ENCODE data around the gene GSTM5. TPM values are rescaled to one million over a fixed set of nuclear protein-coding genes. Genes with fewer than 3 reads are reported as not detected.

GSTM5 gene
- total RNA-seq, 2 donors from 2014 or later: 4.2 to 12.3 TPM

GRCh38 chr1:109726728-109727373 is 14.8 kb downstream of the GSTM5 start:
- H3K27ac ChIP-seq: no peak overlapping the region
- intact Hi-C loops (cut with DNase I): no loop called here
- no peak for TF ChIP-seq CTCF (IDR thresholded peaks at IDR 0.05)
- H3K4me1 ChIP-seq (replicated peaks): no peaks in the 10 kb centered on the region
- no peak overlapping the region for H3K4me3 ChIP-seq
- no peaks in the 10 kb centered on the region for H3K9me3 ChIP-seq
- no peaks in the 10 kb centered on the region for H3K27me3 ChIP-seq (replicated peaks; ENCODE audit: insufficient read depth)
- DNase-seq (ENCODE audit: low spot score): no peak
- WGBS: 87% methylated on average over 12 of the region's 12 CpGs
- H3K36me3 ChIP-seq: no peaks in the 10 kb centered on the region

GRCh38 chr1:109728870-109729269 is 16.8 kb downstream of the GSTM5 start:
- Histone ChIP-seq H3K4me1 (replicated peaks) (no peaks in the 10 kb centered on the region), H3K36me3 (no peaks in the 10 kb centered on the region), H3K9me3 (no peaks in the 10 kb centered on the region), H3K27me3 (replicated peaks; ENCODE audit: insufficient read depth) (no peaks in the 10 kb centered on the region), H3K4me3 (no peak overlapping the region), H3K27ac (no peak overlapping the region)
- 90% methylated on average over 7 of the region's 7 CpGs for WGBS
- TF ChIP-seq CTCF (IDR thresholded peaks at IDR 0.05) (no peak), POLR2AphosphoS5 (IDR thresholded peaks at IDR 0.05) (no peak), POLR2A (IDR thresholded peaks at IDR 0.05) (no peak)
- DNase-seq (ENCODE audit: low spot score): no peak
- intact Hi-C loops (cut with DNase I): no loop called here

GRCh38 chr1:109730666-109731065 is 18.6 kb downstream of the GSTM5 start:
- no peaks in the 10 kb centered on the region for H3K36me3 ChIP-seq
- H3K4me1 ChIP-seq (replicated peaks): no peaks in the 10 kb centered on the region
- 95% methylated on average over 6 of the region's 6 CpGs for WGBS
- H3K27ac ChIP-seq: no peak overlapping the region
- TF ChIP-seq POLR2AphosphoS5 (IDR thresholded peaks at IDR 0.05) (no peak), CTCF (IDR thresholded peaks at IDR 0.05) (no peak), POLR2A (IDR thresholded peaks at IDR 0.05) (no peak)
- no peak for DNase-seq (ENCODE audit: low spot score)
- intact Hi-C loops (cut with DNase I): no loop called here
- H3K9me3 ChIP-seq: no peaks in the 10 kb centered on the region
- no peaks in the 10 kb centered on the region for H3K27me3 ChIP-seq (replicated peaks; ENCODE audit: insufficient read depth)
- H3K4me3 ChIP-seq: no peak overlapping the region

GRCh38 chr1:109732390-109732881 is 20.4 kb downstream of the GSTM5 start:
- no peak overlapping the region for H3K27ac ChIP-seq
- no peaks in the 10 kb centered on the region for H3K27me3 ChIP-seq (replicated peaks; ENCODE audit: insufficient read depth)
- peaks cover 3% of the 10 kb centered on the region in 2 donors for H3K36me3 ChIP-seq
- intact Hi-C loops (cut with DNase I): no loop called here
- H3K4me3 ChIP-seq: no peak overlapping the region
- no peaks in the 10 kb centered on the region for H3K9me3 ChIP-seq
- 61% methylated on average over 3 of the region's 3 CpGs for WGBS
- DNase-seq (ENCODE audit: low spot score): no peak
- no peaks in the 10 kb centered on the region for H3K4me1 ChIP-seq (replicated peaks)
- TF ChIP-seq CTCF (IDR thresholded peaks at IDR 0.05) (no peak), POLR2AphosphoS5 (IDR thresholded peaks at IDR 0.05) (no peak), POLR2A (IDR thresholded peaks at IDR 0.05) (no peak)

DNA sequence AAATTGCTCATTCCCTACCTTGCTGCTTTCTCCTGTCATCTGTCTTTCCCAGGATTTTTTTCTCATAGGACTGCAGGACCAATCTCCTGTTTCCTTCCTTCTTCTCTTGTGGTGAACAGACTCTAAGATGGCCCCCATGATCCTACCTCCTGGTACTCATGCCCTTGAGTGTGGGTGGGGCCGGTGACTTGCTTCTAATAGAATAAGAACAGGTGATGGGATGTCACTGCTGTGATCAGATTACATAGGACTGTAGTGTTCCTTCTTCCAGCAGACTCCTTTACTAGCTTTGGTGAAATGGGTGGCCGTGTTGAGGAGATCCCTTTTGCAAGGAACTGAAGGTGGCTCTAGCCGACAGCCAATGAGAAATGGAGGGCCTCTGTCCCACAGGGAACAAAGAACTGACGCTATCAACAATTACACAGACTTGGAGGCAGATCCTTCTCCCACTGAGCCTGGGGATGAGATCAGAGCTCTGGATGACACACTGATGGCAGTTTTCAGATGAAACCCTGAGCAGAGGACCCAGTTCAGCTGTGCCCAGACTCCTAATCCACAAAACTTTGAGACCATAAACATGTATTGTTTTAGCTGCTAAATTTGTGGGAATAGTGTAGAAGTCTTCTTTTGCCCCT is 21.3 kb downstream of the GSTM5 start:
- TF ChIP-seq POLR2AphosphoS5 (IDR thresholded peaks at IDR 0.05) (no peak), CTCF (IDR thresholded peaks at IDR 0.05) (no peak), POLR2A (IDR thresholded peaks at IDR 0.05) (no peak)

More for the DNA sequence above, 21.3 kb downstream of the GSTM5 start:
- Histone ChIP-seq H3K27ac (no peak overlapping the region), H3K9me3 (no peaks in the 10 kb centered on the region), H3K36me3 (peaks cover 3 to 4% of the 10 kb centered on the region in 2 donors), H3K4me1 (replicated peaks) (no peaks in the 10 kb centered on the region), H3K27me3 (replicated peaks; ENCODE audit: insufficient read depth) (no peaks in the 10 kb centered on the region), H3K4me3 (no peak overlapping the region)
- DNase-seq (ENCODE audit: low spot score): no peak
- WGBS: 92% methylated on average over 4 of the region's 4 CpGs
- intact Hi-C loops (cut with DNase I): no loop called here

All from prostate gland (tissue), 2 donors.